Osteocyte (in vitro differentiated cells): ENCODE measurements around the gene TTC39A. TPM values are rescaled to one million over a fixed set of nuclear protein-coding genes. Genes with fewer than 3 reads are reported as not detected.

Source experiments
- DNase-seq: peaks from one replicate; pipeline ENCODE4 v3.0.0; 2021; ENCODE audit warnings: mixed read lengths; ENCODE audit not compliant: unreplicated experiment; ENCODE audit errors: extremely low spot score
- H3K27ac Mint-ChIP-seq: one replicate; pipeline ENCODE4 v1.8.0; 2021; ENCODE audit warnings: mild to moderate bottlenecking, mixed read lengths; ENCODE audit not compliant: unreplicated experiment
- H3K27me3 Mint-ChIP-seq: one replicate; pipeline ENCODE4 v1.8.0; 2021; ENCODE audit warnings: mixed read lengths; ENCODE audit not compliant: unreplicated experiment
- H3K36me3 Mint-ChIP-seq: one replicate; pipeline ENCODE4 v1.8.0; 2021; ENCODE audit warnings: mixed read lengths; ENCODE audit not compliant: unreplicated experiment
- H3K4me1 Mint-ChIP-seq: one replicate; pipeline ENCODE4 v1.8.0; 2021; ENCODE audit warnings: mixed read lengths; ENCODE audit not compliant: unreplicated experiment
- H3K4me3 Mint-ChIP-seq: one replicate; pipeline ENCODE4 v1.8.0; 2021; ENCODE audit warnings: mild to moderate bottlenecking, moderate library complexity, mixed read lengths; ENCODE audit not compliant: unreplicated experiment
- H3K9me3 Mint-ChIP-seq: one replicate; pipeline ENCODE4 v1.8.0; 2021; ENCODE audit warnings: mixed read lengths; ENCODE audit not compliant: unreplicated experiment
- total RNA-seq: library from RNA; stranded (reverse); gene quantifications from 2 replicates; pipeline ENCODE4 v1.2.1, GENCODE V29; 2021
- TF ChIP-seq, protein P1 (sequence below): fragments of 200-600 bp; sonication (generic); IDR thresholded peaks from 2 replicates; pipeline ENCODE4 v1.5.0; 2021; ENCODE audit warnings: antibody characterized with exemption, mild to moderate bottlenecking, moderate library complexity

The TTC39A gene
- total RNA-seq, 1 donor from 2014 or later: 1.3 TPM

DNA sequence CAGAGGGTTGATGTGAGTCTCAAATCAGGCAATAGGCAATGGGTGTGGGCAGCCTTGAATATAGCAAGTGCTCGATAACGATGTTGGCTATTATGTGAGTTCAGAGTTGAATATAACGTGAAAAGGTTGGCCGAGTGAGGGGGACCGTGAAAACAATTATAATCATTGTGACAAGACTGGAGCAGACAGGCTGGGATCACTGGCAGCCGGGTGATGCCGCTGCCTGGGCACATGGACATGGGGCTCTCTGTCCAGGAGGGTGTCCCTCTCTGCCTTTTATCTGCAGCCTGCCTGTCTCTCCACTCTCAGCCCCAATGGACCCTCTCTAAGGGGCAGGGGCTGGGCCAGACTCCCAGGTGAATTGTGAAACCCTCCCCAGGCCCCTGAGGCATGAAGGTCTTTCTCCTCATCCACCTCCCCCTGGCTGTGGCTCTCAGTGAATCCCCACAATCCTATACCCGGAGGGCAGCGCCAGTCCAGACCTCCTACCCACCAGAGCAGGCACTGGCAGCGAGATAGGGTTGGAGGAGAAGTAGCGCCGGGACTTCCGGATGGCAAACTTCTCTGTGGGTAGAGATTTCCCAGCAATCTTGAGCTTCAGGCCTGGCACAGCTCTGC is 36.4 kb downstream of the TTC39A start:
- Mint-ChIP-seq H3K27me3 (no peaks in the 10 kb centered on the region), H3K4me1 (peaks cover 15% of the 10 kb centered on the region), H3K4me3 (no peak overlapping the region), H3K9me3 (no peaks in the 10 kb centered on the region), H3K36me3 (no peaks in the 10 kb centered on the region), H3K27ac (no peak overlapping the region)
- DNase-seq: no peak
- TF ChIP-seq, protein P1, sequence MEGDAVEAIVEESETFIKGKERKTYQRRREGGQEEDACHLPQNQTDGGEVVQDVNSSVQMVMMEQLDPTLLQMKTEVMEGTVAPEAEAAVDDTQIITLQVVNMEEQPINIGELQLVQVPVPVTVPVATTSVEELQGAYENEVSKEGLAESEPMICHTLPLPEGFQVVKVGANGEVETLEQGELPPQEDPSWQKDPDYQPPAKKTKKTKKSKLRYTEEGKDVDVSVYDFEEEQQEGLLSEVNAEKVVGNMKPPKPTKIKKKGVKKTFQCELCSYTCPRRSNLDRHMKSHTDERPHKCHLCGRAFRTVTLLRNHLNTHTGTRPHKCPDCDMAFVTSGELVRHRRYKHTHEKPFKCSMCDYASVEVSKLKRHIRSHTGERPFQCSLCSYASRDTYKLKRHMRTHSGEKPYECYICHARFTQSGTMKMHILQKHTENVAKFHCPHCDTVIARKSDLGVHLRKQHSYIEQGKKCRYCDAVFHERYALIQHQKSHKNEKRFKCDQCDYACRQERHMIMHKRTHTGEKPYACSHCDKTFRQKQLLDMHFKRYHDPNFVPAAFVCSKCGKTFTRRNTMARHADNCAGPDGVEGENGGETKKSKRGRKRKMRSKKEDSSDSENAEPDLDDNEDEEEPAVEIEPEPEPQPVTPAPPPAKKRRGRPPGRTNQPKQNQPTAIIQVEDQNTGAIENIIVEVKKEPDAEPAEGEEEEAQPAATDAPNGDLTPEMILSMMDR: no peak

DNA sequence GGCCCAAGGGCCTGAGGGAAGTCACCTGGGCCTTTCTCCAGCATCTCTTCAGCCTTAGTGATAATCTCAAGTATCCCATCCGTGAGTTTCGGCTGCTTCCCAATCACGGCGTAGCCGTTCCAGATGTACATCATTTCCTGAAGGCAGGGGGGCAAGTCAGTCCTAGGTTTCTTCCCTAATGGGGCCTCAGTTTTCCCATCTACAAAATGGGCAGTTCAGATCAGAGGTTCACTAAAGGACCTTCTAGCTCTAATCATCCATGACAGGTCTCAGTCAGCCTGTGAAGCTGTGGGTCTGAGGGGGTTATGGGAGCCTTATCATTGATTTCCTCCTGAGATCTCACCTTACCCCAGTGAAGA is 39.9 kb downstream of the TTC39A start:
- H3K4me1 Mint-ChIP-seq: no peaks in the 10 kb centered on the region
- H3K27ac Mint-ChIP-seq: no peak overlapping the region
- peaks cover 6% of the 10 kb centered on the region for H3K36me3 Mint-ChIP-seq
- no peak overlapping the region for H3K4me3 Mint-ChIP-seq
- DNase-seq: no peak
- no peaks in the 10 kb centered on the region for H3K27me3 Mint-ChIP-seq
- no peaks in the 10 kb centered on the region for H3K9me3 Mint-ChIP-seq
- TF ChIP-seq, protein P1: no peak

DNA sequence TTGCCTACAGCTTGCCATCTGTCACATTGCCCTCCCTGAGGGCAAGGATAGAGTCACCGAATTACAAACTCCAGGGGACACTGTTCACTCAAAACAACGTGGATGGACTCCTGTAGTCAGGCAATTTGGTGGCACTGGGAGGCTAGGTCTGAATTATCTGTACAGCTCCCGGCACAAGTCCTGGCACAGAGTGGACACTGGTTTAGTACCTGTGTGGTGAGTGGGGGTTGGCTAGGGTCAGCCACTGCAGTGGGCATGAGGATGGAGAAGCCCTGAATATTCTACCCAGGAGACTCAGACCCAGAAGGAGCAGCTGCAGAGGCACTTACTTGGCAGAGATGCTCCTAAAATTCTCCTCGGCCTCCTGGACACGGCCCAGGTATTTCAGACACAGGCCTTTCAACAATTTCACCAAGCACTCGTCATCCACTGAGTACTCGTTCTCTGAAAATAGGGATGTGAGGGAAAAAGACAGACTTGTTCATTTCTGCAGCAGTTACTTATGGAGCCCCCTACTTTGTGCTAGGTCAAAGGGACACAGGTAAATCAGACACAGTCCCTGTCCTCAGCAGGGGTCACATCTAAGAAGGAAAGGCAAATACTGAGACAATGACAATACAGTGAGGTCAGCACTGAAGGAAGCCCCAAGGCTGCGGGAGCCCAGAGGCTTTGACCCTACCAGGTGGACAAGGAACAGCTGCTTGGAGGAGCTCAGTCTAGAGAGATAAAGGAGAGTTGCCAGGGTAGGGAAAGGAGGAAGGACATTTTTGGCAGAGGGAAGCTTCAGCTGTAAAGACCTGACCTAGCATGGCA is 40.5 kb downstream of the TTC39A start:
- H3K27ac Mint-ChIP-seq: no peak overlapping the region
- no peaks in the 10 kb centered on the region for H3K27me3 Mint-ChIP-seq
- H3K4me3 Mint-ChIP-seq: no peak overlapping the region
- DNase-seq: no peak
- TF ChIP-seq, protein P1: no peak
- H3K4me1 Mint-ChIP-seq: no peaks in the 10 kb centered on the region
- peaks cover 6% of the 10 kb centered on the region for H3K36me3 Mint-ChIP-seq
- no peaks in the 10 kb centered on the region for H3K9me3 Mint-ChIP-seq

DNA sequence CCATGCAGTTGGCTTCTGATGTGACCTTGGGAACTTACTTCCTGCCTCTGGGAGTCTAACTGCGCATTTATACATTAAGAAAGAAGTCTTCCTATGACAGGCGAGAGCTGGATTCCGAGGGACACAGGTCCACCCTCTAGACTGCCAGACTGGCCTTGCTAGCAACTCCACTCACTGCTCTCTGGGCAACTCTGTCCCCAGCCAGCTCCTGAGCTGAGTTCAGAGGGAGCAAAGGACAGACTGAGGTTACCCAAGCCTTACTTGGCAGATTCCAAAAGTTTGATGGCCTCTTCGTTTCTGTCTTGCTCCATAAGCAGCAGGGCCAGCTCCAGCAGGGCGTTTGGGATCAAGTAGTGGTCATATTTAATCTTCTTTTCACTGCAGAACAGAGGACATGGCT is 41.8 kb downstream of the TTC39A start:
- H3K27ac Mint-ChIP-seq: no peak overlapping the region
- no peak for DNase-seq
- H3K36me3 Mint-ChIP-seq: peaks cover 8% of the 10 kb centered on the region
- TF ChIP-seq, protein P1: no peak
- H3K4me1 Mint-ChIP-seq: no peaks in the 10 kb centered on the region
- H3K9me3 Mint-ChIP-seq: no peaks in the 10 kb centered on the region
- H3K4me3 Mint-ChIP-seq: no peak overlapping the region
- H3K27me3 Mint-ChIP-seq: no peaks in the 10 kb centered on the region

DNA sequence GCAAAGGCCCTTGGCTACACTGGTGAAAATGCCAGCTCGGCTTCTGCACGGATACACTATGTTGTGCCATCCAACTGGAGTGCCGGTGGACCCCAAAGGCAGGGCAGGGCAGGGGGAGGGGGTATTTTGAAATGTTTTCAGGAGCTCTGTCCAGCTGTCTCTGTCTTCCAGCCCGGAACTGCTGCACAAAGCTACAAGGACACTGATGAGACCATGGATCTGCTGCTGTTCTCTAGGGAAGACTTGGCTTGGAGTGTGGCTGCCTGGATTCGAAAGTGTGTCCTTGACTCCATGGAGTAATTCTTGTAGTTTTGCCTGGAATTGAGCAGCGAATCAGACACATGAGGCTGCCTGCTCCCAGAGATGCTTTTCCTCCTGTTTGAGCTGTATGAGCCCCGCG is 42.4 kb downstream of the TTC39A start:
- Mint-ChIP-seq H3K27me3 (no peaks in the 10 kb centered on the region), H3K27ac (no peak overlapping the region), H3K4me1 (no peaks in the 10 kb centered on the region), H3K4me3 (no peak overlapping the region), H3K9me3 (no peaks in the 10 kb centered on the region), H3K36me3 (peaks cover 8% of the 10 kb centered on the region)
- no peak for DNase-seq
- TF ChIP-seq, protein P1: no peak
